Adrenal gland (tissue), 12 donors: ENCODE results near the gene GRIA1. TPM values are rescaled to one million over a fixed set of nuclear protein-coding genes. Genes with fewer than 3 reads are reported as not detected.

Experiments
- DNase-seq, 7 donors: peaks; one replicate each; pipeline ENCODE4 v3.0.0-alpha.2; 2019 to 2020
- H3K27ac ChIP-seq, 5 donors: fragments of 200-600 bp; sonication (generic) in 4 of 5; 1 replicate in 3 of 5; 2 replicates in 2 of 5; pipeline versions ENCODE4 v1.5.1 to v1.8.0; 2016 to 2020; ENCODE audit warnings: mild to moderate bottlenecking in 1 of 5
- H3K27me3 ChIP-seq: fragments of 200-600 bp; 2 replicates; pipeline ENCODE4 v1.8.0; 2021
- H3K36me3 ChIP-seq, 2 donors: fragments of 200-600 bp; replicated peaks in 1 of 2; 1 replicate in 1 of 2; 2 replicates in 1 of 2; pipeline versions ENCODE4 v1.5.1 to v1.8.0; 2018 to 2022
- H3K4me1 ChIP-seq, 2 donors: fragments of 200-600 bp; replicated peaks in 1 of 2; 1 replicate in 1 of 2; 2 replicates in 1 of 2; pipeline versions ENCODE4 v1.5.1 to v1.8.0; 2018 to 2021
- H3K4me3 ChIP-seq, 4 donors: fragments of 200-600 bp; sonication (generic) in 3 of 4; one replicate each; pipeline ENCODE4 v1.5.1; 2016 to 2018
- H3K9me3 ChIP-seq, 3 donors: fragments of 200-600 bp; sonication (generic) in 1 of 3; replicated peaks in 1 of 3; 1 replicate in 2 of 3; 2 replicates in 1 of 3; pipeline versions ENCODE4 v1.5.1 to v1.8.0; 2016 to 2021
- CTCF ChIP-seq, 6 experiments: fragments of 450-650 bp in 4 of 6; fragments of 200-600 bp in 2 of 6; sonication (generic) in 1 of 6; IDR thresholded peaks; 1 replicate in 5 of 6; 2 replicates in 1 of 6; pipeline versions ENCODE4 v1.5.1 to v1.8.0; 2016 to 2021; ENCODE audit warnings: antibody characterized with exemption in 6 of 6, mild to moderate bottlenecking in 2 of 6, moderate library complexity in 1 of 6
- POLR2A ChIP-seq, 2 donors: fragments of 450-650 bp; IDR thresholded peaks; one replicate each; pipeline ENCODE4 v1.6.1; 2017; ENCODE audit warnings: antibody characterized with exemption in 2 of 2, mild to moderate bottlenecking in 2 of 2, moderate library complexity in 1 of 2
- WGBS, 4 donors: extraction: QIAGEN DNeasy Blood & Tissue Kit in 2 of 4; methylation state at CpG; one replicate each; pipeline versions ENCODE4 v1.1.5 to v1.1.7; 2013 to 2017; 5-methylcytosine and 5-hydroxymethylcytosine counted together
- intact Hi-C, 2 donors: fragments of 100-400 bp; cut with DNase I; formaldehyde crosslinking; loops; one replicate each; pipeline versions ENCODE4 v1.14.1 to v1.15.0; 2022 to 2023
- polyA plus RNA-seq, 3 donors: library from polyadenylated mRNA; stranded (reverse); fragments of 200-250 nt in 2 of 3; fragments of 350-450 nt in 1 of 3; fragmentation: Illumina TruSeq in 1 of 3; extraction: RNeasy Lipid Tissue Mini Kit (QIAGEN cat#74804) in 1 of 3; gene quantifications; one replicate each; pipeline ENCODE4 v1.2.3, GENCODE V29; 2013 to 2014
- total RNA-seq, 9 donors: library from RNA; depleted of rRNA in 4 of 9; stranded (reverse); fragments of >200 nt in 4 of 9; fragments of 120-200 nt in 1 of 9; fragmentation: NEBNext Ultra II Directional in 1 of 9; extraction: Animal tissue kit (Norgen Biotek cat#: 25700) in 1 of 9; gene quantifications; one replicate each; pipeline versions ENCODE4 v1.1.0 to v1.2.4, GENCODE V29; 2013 to 2023
- donor health status: healthy with polysubstance abuse.
- donor health status: Bipolar disorder and iron deficiency.
- donor health status: DM: yes; HTN: yes; CAD: no.
- donor health status: DM: no; HTN: no; CAD: no.
- donor health status: DM: no; HTN: no; CAD: no.
- donor health status: DM: yes; HTN: yes; CAD: no.

The GRIA1 gene
- total and polyA plus RNA-seq, 12 donors, result 0.12 to 2.3 (median 0.86) TPM

- TF ChIP-seq CTCF (IDR thresholded peaks at IDR 0.05) (no peak), POLR2A (IDR thresholded peaks at IDR 0.05) (no peak)
- no peaks in the 10 kb centered on the region for H3K9me3 ChIP-seq
- H3K36me3 ChIP-seq, result no peaks in the 10 kb centered on the region
- no peaks in the 10 kb centered on the region for H3K27me3 ChIP-seq
- peaks cover 0 to 6% of the 10 kb centered on the region in 2 donors for H3K4me1 ChIP-seq
- no peak overlapping the region for H3K27ac ChIP-seq
- no peak overlapping the region for H3K4me3 ChIP-seq
- 81 to 96% (median 90%) methylated on average over 1 of the region's 1 CpG for WGBS, 4 donors
- DNase-seq, result no peak
- intact Hi-C loops, result no loop called here
These were observed 52.1 kb downstream of the GRIA1 start for GRCh38 chr5:153542536-153542935.

GRCh38 chr5:153543288-153543687 is 52.8 kb downstream of the GRIA1 start:
- no peaks in the 10 kb centered on the region for H3K36me3 ChIP-seq
- no peak for DNase-seq
- no peaks in the 10 kb centered on the region for H3K9me3 ChIP-seq
- TF ChIP-seq POLR2A (IDR thresholded peaks at IDR 0.05) (no peak), CTCF (IDR thresholded peaks at IDR 0.05) (no peak)
- no peak overlapping the region for H3K4me3 ChIP-seq
- no peak overlapping the region for H3K27ac ChIP-seq
- peaks cover 0 to 6% of the 10 kb centered on the region in 2 donors for H3K4me1 ChIP-seq
- H3K27me3 ChIP-seq, result no peaks in the 10 kb centered on the region
- intact Hi-C loops, result no loop called here

GRCh38 chr5:153543959-153544470 is 53.5 kb downstream of the GRIA1 start:
- Histone ChIP-seq H3K4me1 (peaks cover 0 to 6% of the 10 kb centered on the region in 2 donors), H3K36me3 (no peaks in the 10 kb centered on the region), H3K27me3 (no peaks in the 10 kb centered on the region), H3K4me3 (no peak overlapping the region), H3K27ac (no peak overlapping the region), H3K9me3 (no peaks in the 10 kb centered on the region)
- DNase-seq, result no peak
- intact Hi-C loops, result no loop called here
- no peak for TF ChIP-seq CTCF (IDR thresholded peaks at IDR 0.05)
- no peak for TF ChIP-seq POLR2A (IDR thresholded peaks at IDR 0.05)

GRCh38 chr5:153544706-153545105 is 54.2 kb downstream of the GRIA1 start:
- no peak for DNase-seq
- Histone ChIP-seq H3K27ac (no peak overlapping the region), H3K36me3 (no peaks in the 10 kb centered on the region), H3K4me1 (peaks cover 0 to 6% of the 10 kb centered on the region in 2 donors), H3K4me3 (no peak overlapping the region), H3K9me3 (no peaks in the 10 kb centered on the region), H3K27me3 (no peaks in the 10 kb centered on the region)
- WGBS, 4 donors, result 36 to 56% (median 50%) methylated on average over 4 of the region's 4 CpGs
- intact Hi-C loops, result no loop called here
- TF ChIP-seq CTCF (IDR thresholded peaks at IDR 0.05) (no peak), POLR2A (IDR thresholded peaks at IDR 0.05) (no peak)
